Ureter (tissue), 1 donor: Measurements from ENCODE around the gene SORT1. TPM values are rescaled to one million over a fixed set of nuclear protein-coding genes. Genes with fewer than 3 reads are reported as not detected.
"Not testable (repeated sequence)": the region's sequence is repeated elsewhere in the genome, so short reads cannot be mapped to it uniquely, and the experiment has no call there.

Experiments
- DNase-seq: peaks from one replicate; pipeline ENCODE4 v3.0.0-alpha.2; 2020; ENCODE audit warnings: low spot score
- total RNA-seq: library from RNA; stranded (reverse); gene quantifications from one replicate; pipeline ENCODE4 v1.2.4, GENCODE V29; 2023
- donor health status: DM: yes; HTN: yes; CAD: no.

The SORT1 gene
- total RNA-seq, 1 donor from 2014 or later = 63.8 TPM

DNA sequence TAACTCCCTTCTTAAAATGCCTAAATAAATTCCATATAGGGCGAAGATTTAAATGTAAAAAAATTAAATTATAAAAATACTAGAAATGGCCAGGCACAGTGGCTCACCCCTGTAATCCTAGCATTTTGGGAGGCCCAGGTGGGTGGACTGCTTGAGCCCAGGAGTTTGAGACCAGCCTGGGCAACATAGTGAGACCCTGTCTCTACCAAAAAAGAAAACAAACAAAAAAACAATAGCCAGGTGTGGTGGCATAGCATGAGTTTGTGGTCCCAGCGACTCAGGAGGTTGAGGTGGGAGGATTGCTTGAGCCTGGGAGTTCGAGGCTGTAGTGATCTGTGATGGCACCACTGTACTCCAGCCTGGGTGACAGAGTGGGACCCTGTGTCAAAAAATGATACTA, 17.8 kb downstream of the SORT1 start:
- DNase-seq = no peak

- DNase-seq = no peak
These were observed 18.3 kb downstream of the SORT1 start for GRCh38 chr1:109379422-109379821.

DNA sequence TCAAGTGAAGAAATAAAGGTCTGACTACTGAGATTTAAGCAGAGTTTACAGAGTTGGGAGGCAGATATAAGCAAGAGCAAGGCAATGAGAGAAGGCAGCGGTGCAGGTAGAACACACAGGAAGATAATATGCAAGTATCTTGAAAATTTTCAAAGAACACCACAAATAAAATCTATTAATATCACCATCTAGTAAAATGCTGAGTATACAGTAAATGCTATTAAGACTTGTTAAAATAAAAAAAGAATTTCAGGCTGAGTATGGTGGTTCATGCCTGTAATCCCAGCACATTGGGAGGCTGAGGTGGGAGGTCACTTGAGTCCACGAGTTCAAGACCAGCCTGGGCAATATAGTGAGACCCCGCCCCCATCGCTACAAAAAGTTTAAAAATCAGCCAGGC, 20.0 kb downstream of the SORT1 start:
- no peak for DNase-seq

- DNase-seq = not testable (repeated sequence)
These were observed 24.0 kb downstream of the SORT1 start for GRCh38 chr1:109373696-109374095.

DNA sequence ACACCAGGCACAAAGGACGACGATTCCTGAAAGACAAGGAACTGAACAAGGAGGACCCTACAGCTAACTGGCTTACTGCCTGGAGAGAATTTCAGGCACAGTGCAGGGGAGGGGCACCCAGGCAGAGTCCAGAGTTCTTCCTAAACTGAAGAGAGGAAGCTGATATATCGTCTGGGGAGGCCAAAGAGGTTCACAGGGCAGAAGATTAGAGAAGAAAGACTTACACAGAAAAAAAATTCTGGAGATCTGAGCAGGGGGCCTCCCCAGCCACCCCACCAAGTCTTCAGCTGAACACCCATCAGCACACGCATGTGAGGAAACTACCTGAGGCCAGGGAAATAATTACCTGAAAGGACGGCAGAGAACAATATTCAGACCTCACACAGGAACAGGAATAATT, 24.6 kb downstream of the SORT1 start:
- DNase-seq = no peak

DNA sequence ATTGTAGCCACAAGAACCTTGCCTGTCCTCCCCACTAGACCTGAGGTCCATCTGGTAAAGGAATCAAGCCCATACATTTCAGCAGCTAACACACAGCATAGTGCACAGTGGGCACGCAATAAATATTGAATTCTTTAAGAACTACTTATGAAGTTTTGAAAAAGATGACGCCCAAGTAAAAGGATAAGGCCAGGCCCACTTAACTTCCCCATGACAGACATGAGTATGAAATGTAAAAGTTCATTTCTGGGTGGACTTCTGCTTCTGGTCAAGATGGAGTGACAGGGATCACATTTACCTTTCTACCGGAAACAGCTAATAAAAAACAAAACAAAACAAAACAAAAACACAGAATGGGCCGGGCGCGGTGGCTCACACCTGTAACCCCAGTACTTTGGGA, 25.4 kb downstream of the SORT1 start:
- no peak for DNase-seq

GRCh38 chr1:109371341-109371739, 26.4 kb downstream of the SORT1 start:
- no peak for DNase-seq

GRCh38 chr1:109370712-109371340, 26.9 kb downstream of the SORT1 start:
- DNase-seq = no peak

GRCh38 chr1:109369167-109369746, 28.5 kb downstream of the SORT1 start:
- no peak for DNase-seq

GRCh38 chr1:109368464-109368863, 29.3 kb downstream of the SORT1 start:
- DNase-seq = no peak

- DNase-seq = no peak
These were observed 30.1 kb downstream of the SORT1 start for GRCh38 chr1:109367626-109368025.

DNA sequence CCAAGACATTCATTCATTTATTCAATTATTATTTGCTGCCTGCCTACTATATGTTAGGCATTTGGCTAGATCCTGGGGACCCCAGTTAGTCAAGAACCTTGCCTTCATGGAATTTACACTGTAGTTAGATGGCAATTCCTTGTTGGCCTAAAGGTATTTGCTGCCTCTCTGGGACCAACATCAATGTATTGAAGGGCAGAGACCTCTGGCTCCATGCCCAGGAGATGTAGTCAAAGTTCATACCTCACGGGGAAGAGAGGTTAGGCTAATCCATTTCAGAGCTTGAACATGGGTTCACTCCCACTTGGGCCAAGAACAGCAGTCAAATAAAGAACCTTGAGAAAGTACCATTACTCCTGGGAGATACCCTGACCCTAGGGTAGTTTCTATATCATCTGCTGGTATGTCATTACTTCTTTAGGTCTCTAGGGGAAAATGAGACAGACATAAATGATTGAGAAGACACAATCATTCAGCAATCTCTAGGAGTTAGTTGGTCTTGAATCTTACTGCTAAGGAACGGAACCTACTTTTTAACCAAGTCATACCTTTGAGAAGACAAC, 32.0 kb downstream of the SORT1 start:
- DNase-seq = no peak

GRCh38 chr1:109361649-109362048, 36.1 kb downstream of the SORT1 start:
- no peak for DNase-seq

- DNase-seq = no peak
These were observed 36.6 kb downstream of the SORT1 start for GRCh38 chr1:109361069-109361468.

- no peak for DNase-seq
These were observed 40.1 kb downstream of the SORT1 start for GRCh38 chr1:109357616-109358015.

DNA sequence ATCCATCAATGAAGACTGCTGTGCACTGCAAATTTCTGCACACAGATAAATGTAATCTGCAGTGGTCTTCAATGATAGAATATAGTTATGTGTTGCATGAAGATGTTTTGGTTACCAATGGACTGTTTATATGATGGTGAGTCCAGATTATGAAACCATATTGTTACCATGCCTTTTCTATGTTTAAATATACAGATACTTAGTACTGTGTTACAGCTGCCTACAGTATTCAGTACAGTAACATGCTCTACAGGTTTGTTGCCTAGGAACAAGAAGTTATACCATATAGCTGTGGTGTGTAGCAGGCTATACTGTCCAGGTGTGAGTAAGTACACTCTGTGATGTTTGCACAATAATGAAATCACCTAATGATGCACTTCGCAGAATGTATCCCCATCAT, 40.8 kb downstream of the SORT1 start:
- no peak for DNase-seq

GRCh38 chr1:109356505-109356904, 41.2 kb downstream of the SORT1 start:
- no peak for DNase-seq

- DNase-seq = no peak
These were observed 42.8 kb downstream of the SORT1 start for GRCh38 chr1:109354929-109355328.

- DNase-seq = no peak
These were observed 46.3 kb downstream of the SORT1 start for GRCh38 chr1:109351457-109351856.

DNA sequence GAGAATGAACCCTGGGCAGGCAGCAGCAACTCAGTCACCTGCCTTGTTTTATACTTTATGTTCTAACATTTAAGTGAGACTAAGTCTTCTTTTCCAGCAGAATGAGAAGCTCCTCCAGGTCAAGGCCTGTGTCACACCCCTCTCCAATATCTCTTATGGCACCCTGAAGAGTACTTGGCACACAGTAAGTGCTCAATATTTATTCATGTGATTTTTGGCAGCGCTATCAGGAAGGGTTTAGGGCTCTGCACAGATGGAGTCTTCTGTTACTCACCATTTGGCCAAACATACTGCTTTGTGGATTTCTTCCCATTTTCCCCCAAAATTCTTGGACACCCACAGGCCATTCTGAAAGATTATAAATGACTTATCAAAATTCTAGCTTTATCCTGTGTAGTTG, 47.1 kb downstream of the SORT1 start:
- no peak for DNase-seq

DNA sequence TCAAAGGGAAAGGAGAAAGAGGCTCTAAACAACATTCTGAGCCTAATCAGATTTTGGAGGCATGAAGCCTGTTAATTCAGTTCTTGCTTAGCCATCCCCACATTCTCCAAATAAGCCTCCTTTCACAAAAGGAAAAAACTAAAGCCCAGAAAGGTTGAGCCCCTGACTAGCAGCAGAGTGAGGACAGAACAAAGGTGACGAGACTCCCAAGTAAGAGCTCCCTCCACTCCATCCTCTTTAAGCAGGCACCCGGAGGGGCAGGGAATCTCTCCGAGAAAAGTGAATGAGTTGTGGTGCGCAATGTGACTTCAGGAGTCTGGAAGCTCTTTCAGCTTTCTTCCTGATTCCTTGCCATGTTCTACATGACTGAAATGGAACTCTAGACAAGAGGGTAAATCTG, 47.5 kb downstream of the SORT1 start:
- DNase-seq = no peak

DNA sequence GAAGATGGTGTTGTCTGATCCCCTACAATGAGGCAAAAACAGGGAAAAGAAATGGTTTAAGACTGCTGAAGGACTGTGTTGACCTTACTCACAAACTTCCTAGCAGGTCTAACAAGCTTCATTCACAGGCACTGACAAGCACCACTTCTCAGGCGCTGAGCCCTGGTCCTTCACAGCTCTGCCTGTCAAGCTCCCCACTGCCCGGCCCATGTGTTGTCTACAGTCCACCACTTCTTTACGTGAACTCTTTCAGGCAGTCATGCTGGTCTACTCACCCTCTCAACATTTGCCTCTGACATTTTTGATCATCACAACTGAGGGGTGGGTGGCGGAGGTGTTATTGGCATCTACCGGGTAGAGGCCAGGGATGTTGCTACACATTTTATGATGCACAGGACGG, 50.2 kb downstream of the SORT1 start:
- no peak for DNase-seq
